HG03378 (cell line): Measurements from ENCODE around the gene MAPRE3.
"Not testable (repeated sequence)": the region's sequence is repeated elsewhere in the genome, so short reads cannot be mapped to it uniquely, and the experiment has no call there.

Experiments
- ATAC-seq: cut with Tn5 transposase; IDR thresholded peaks from one replicate; pipeline ENCODE4 v1.9.1; 2021; ENCODE audit warnings: mild to moderate bottlenecking, moderate library complexity; ENCODE audit not compliant: unreplicated experiment

Gene MAPRE3

GRCh38 chr2:26970244-26970927 lies at the start of gene MAPRE3:
MAPRE3 (plus strand) TSS chr2:26970637; CDS start chr2:27022219, 51,582 bp downstream.
- ATAC-seq: no peak

GRCh38 chr2:26921323-26921722 lies 49.1 kb upstream of the MAPRE3 start:
- no peak for ATAC-seq

GRCh38 chr2:26922405-26923188 lies 47.8 kb upstream of the MAPRE3 start:
- ATAC-seq: no peak

- not testable (repeated sequence) for ATAC-seq
Observed at GRCh38 chr2:26923189-26923466, 47.3 kb upstream of the MAPRE3 start.

- ATAC-seq: no peak
Observed at GRCh38 chr2:26924731-26925099, 45.7 kb upstream of the MAPRE3 start.

- ATAC-seq: no peak
Observed at GRCh38 chr2:26925100-26925791, 45.2 kb upstream of the MAPRE3 start.

- ATAC-seq: no peak
Observed at GRCh38 chr2:26927221-26927620, 43.2 kb upstream of the MAPRE3 start.

- no peak for ATAC-seq
Observed at GRCh38 chr2:26932974-26933373, 37.5 kb upstream of the MAPRE3 start.

GRCh38 chr2:26933431-26934334 lies 36.8 kb upstream of the MAPRE3 start:
- no peak for ATAC-seq

GRCh38 chr2:26934335-26934724 lies 36.1 kb upstream of the MAPRE3 start:
- ATAC-seq: no peak

GRCh38 chr2:26934985-26935384 lies 35.5 kb upstream of the MAPRE3 start:
- no peak for ATAC-seq

GRCh38 chr2:26936855-26937254 lies 33.6 kb upstream of the MAPRE3 start:
- no peak for ATAC-seq

- ATAC-seq: no peak
Observed at GRCh38 chr2:26938399-26939118, 31.9 kb upstream of the MAPRE3 start.

- ATAC-seq: no peak
Observed at GRCh38 chr2:26940001-26940400, 30.4 kb upstream of the MAPRE3 start.

GRCh38 chr2:26941486-26941885 lies 29.0 kb upstream of the MAPRE3 start:
- ATAC-seq: no peak

- no peak for ATAC-seq
Observed at GRCh38 chr2:26942543-26943295, 27.7 kb upstream of the MAPRE3 start.

- no peak for ATAC-seq
Observed at GRCh38 chr2:26945991-26946750, 24.3 kb upstream of the MAPRE3 start.

- ATAC-seq: no peak
Observed at GRCh38 chr2:26946841-26947784, 23.3 kb upstream of the MAPRE3 start.
